ENCODE results near the gene WDR33. TPM values are rescaled to one million over a fixed set of nuclear protein-coding genes. Genes with fewer than 3 reads are reported as not detected.
"Not testable (repeated sequence)": the region's sequence is repeated elsewhere in the genome, so short reads cannot be mapped to it uniquely, and the experiment has no call there.

The WDR33 gene
- total RNA-seq, 2 donors from 2014 or later: 76.3 to 82.5 TPM

DNA sequence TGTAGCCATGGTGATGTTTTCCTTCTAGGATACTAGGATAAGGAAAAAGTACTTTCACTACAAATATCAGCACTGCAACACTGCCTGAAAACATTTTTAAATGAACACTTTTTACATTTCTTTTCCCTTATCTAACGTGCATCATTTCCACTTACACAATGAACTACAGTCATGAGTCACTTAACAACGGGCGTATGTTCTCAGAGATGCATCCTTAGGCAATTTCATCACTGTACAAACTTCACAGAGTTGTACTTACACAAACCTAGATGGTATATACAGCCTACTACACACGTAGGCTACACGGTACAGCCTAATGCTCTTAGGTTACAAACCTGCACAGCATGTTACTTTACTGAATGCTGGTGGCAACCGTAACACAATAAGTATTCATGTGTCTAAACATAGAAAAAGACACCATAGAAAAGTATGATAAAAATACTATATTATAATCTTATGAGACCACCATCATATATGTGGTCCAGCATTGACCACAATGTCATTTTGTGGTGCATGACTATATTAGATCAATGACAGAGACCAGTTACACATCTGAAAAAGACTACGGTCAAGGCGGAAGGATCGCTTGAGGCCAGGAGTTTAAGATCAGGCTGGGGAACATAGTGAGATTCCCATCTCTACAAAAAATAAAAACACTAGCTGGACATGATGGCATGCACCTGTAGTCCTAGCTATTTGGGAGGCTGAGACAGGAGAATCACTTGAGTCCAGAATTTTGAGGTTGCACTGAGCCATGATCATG, 39.8 kb downstream of the WDR33 start:
- H3K36me3 ChIP-seq (ENCODE audit: control insufficient read depth, insufficient read depth, low read length): peaks cover 46% of the 10 kb centered on the region
- no peaks in the 10 kb centered on the region for H3K4me1 ChIP-seq (ENCODE audit: control insufficient read depth, insufficient read depth, low read length)
- H3K27me3 ChIP-seq (ENCODE audit: control insufficient read depth, insufficient read depth, low read length, poor library complexity, severe bottlenecking): no peaks in the 10 kb centered on the region
- TF ChIP-seq, protein P1, sequence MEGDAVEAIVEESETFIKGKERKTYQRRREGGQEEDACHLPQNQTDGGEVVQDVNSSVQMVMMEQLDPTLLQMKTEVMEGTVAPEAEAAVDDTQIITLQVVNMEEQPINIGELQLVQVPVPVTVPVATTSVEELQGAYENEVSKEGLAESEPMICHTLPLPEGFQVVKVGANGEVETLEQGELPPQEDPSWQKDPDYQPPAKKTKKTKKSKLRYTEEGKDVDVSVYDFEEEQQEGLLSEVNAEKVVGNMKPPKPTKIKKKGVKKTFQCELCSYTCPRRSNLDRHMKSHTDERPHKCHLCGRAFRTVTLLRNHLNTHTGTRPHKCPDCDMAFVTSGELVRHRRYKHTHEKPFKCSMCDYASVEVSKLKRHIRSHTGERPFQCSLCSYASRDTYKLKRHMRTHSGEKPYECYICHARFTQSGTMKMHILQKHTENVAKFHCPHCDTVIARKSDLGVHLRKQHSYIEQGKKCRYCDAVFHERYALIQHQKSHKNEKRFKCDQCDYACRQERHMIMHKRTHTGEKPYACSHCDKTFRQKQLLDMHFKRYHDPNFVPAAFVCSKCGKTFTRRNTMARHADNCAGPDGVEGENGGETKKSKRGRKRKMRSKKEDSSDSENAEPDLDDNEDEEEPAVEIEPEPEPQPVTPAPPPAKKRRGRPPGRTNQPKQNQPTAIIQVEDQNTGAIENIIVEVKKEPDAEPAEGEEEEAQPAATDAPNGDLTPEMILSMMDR (conservative IDR thresholded peaks at IDR 0.05): no peak
- no peak overlapping the region for H3K27ac ChIP-seq (ENCODE audit: low read depth, low read length)
- no peak overlapping the region for H3K4me3 Mint-ChIP-seq
- H3K9ac ChIP-seq (ENCODE audit: extremely low read depth, low read length, poor library complexity, severe bottlenecking): no peak overlapping the region
- H3K9me3 ChIP-seq (ENCODE audit: control insufficient read depth, low read length): no peaks in the 10 kb centered on the region
- 98 to 100% methylated on average over 8 to 9 of the region's 9 CpGs for WGBS, 2 experiments (ENCODE audit: insufficient coverage in 1 of 2, insufficient read length in 1 of 2)
- peaks cover 15% of the 10 kb centered on the region for H3K4me1 Mint-ChIP-seq
- DNase-seq: no peak
- H3K27ac Mint-ChIP-seq: peak overlapping the region; percentile 64
- H3K4me3 ChIP-seq (ENCODE audit: low read length): no peak overlapping the region
- peaks cover 38% of the 10 kb centered on the region for H3K36me3 Mint-ChIP-seq (ENCODE audit: low read depth)
- H3K27me3 Mint-ChIP-seq (ENCODE audit: insufficient read depth): no peaks in the 10 kb centered on the region
- no peaks in the 10 kb centered on the region for H3K9me3 Mint-ChIP-seq

DNA sequence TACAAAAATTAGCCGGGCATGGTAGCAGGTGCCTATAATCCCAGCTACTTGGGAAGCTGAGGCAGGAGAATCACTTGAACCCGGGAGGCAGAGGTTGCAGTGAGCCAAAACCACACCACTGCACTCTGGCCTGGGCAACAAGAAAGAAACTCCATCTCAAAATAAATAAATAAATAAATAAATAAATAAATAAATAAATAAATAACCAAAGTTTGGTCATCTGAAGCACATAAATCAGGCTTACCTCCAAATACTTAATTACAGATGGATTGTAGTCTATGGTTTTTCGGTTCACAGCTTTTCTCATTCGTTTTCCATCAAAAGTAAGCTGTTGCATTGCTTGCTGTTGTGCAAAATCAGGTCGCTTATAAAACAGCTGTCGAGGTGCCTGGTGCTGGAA, 40.4 kb downstream of the WDR33 start:
- peaks cover 37% of the 10 kb centered on the region for H3K36me3 Mint-ChIP-seq (ENCODE audit: low read depth)
- not testable (repeated sequence) for H3K4me1 Mint-ChIP-seq; H3K27ac Mint-ChIP-seq; DNase-seq; H3K27ac ChIP-seq (ENCODE audit: low read depth, low read length); H3K9me3 ChIP-seq (ENCODE audit: control insufficient read depth, low read length); H3K4me3 ChIP-seq (ENCODE audit: low read length); H3K9me3 Mint-ChIP-seq; H3K4me3 Mint-ChIP-seq; H3K9ac ChIP-seq (ENCODE audit: extremely low read depth, low read length, poor library complexity, severe bottlenecking); H3K27me3 ChIP-seq (ENCODE audit: control insufficient read depth, insufficient read depth, low read length, poor library complexity, severe bottlenecking); H3K4me1 ChIP-seq (ENCODE audit: control insufficient read depth, insufficient read depth, low read length); H3K27me3 Mint-ChIP-seq (ENCODE audit: insufficient read depth)
- 99 to 100% methylated on average over 3 to 6 of the region's 6 CpGs for WGBS, 2 experiments (ENCODE audit: insufficient coverage in 1 of 2, insufficient read length in 1 of 2)
- H3K36me3 ChIP-seq (ENCODE audit: control insufficient read depth, insufficient read depth, low read length): peaks cover 52% of the 10 kb centered on the region

DNA sequence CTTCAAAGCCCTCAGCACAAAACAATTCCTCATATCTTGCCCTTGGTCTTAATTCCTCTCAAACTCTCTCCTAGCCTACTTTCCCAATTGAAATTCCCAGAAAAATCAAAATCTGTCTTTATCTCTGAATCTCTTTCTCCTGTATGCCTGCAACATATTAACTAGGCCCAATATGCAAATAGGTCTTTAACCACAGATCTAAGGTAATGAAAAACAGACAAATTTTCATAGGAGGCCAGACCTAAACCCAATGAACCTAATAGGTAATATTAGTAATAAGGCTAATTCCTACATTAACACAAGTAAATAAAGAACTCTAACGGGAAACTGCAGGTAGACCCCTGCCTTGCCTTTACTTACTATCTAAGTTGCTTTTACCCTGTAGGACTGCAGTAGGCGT, 41.4 kb downstream of the WDR33 start:
- 87 to 100% methylated on average over 2 of the region's 2 CpGs for WGBS, 2 experiments (ENCODE audit: insufficient coverage in 1 of 2, insufficient read length in 1 of 2)
- Histone ChIP-seq H3K4me3 (ENCODE audit: low read length) (no peak overlapping the region), H3K9me3 (ENCODE audit: control insufficient read depth, low read length) (no peaks in the 10 kb centered on the region), H3K36me3 (ENCODE audit: control insufficient read depth, insufficient read depth, low read length) (peaks cover 62% of the 10 kb centered on the region), H3K27me3 (ENCODE audit: control insufficient read depth, insufficient read depth, low read length, poor library complexity, severe bottlenecking) (no peaks in the 10 kb centered on the region), H3K4me1 (ENCODE audit: control insufficient read depth, insufficient read depth, low read length) (no peaks in the 10 kb centered on the region), H3K27ac (ENCODE audit: low read depth, low read length) (no peak overlapping the region), H3K9ac (ENCODE audit: extremely low read depth, low read length, poor library complexity, severe bottlenecking) (no peak overlapping the region)
- Mint-ChIP-seq H3K4me3 (no peak overlapping the region), H3K36me3 (ENCODE audit: low read depth) (peaks cover 42% of the 10 kb centered on the region), H3K4me1 (peaks cover 6% of the 10 kb centered on the region), H3K27ac (peak overlapping the region; percentile 14), H3K27me3 (ENCODE audit: insufficient read depth) (no peaks in the 10 kb centered on the region), H3K9me3 (no peaks in the 10 kb centered on the region)
- TF ChIP-seq, protein P1 (conservative IDR thresholded peaks at IDR 0.05): no peak
- no peak for DNase-seq

Data from endodermal cell (in vitro differentiated cells).